Measurements from ENCODE around the gene FOXN3.

FOXN3 gene

GRCh38 chr14:89330236-89331002, 86.6 kb downstream of the FOXN3 start:
- no peak overlapping the region for H3K27ac ChIP-seq
- ChIA-PET CTCF (no interaction called here), POLR2A (ENCODE audit: low non-redundant PET) (no interaction called here)
- no peak for DNase-seq (ENCODE audit: low spot score)
- TF ChIP-seq CTCF (conservative IDR thresholded peaks at IDR 0.05; ENCODE audit: low read depth), result no peak

GRCh38 chr14:89327771-89328212, 89.2 kb downstream of the FOXN3 start:
- TF ChIP-seq CTCF (conservative IDR thresholded peaks at IDR 0.05; ENCODE audit: low read depth), result no peak
- ChIA-PET POLR2A (ENCODE audit: low non-redundant PET) (no interaction called here), CTCF (no interaction called here)
- no peak overlapping the region for H3K27ac ChIP-seq
- no peak for DNase-seq (ENCODE audit: low spot score)

GRCh38 chr14:89325959-89326358, 91.1 kb downstream of the FOXN3 start:
- POLR2A ChIA-PET (ENCODE audit: low non-redundant PET), result no interaction called here
- no peak for DNase-seq (ENCODE audit: low spot score)
- CTCF ChIA-PET, result no interaction called here

DNA sequence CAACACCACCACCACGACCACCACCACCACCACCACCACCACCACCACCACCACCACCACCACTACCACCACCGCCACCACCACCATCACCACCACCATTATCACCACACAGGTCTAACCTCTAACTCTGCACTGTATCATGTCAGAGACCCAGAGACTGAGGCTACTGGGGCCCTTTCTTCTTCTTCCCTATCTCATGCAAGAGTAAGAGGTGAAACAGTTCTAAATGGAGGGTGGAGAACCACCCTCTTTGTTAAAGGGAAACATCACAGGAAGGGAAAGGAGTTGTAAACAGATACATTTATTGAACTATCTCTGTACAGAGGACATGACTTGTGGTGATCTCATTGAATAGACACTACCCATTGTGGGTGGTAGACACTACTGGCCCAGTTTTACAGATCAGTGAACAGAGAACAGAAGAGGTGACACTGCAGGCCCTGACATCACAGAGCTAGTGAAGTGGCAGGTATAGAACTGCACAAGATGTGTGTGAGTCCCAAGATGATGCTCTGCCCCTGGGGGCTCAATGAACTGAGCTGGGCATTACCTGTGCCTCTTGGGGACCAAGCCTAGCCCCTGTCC, 91.6 kb downstream of the FOXN3 start:
- no peak for DNase-seq (ENCODE audit: low spot score)
- TF ChIP-seq CTCF (conservative IDR thresholded peaks at IDR 0.05; ENCODE audit: low read depth), result no peak
- H3K27ac ChIP-seq, result no peak overlapping the region
- POLR2A ChIA-PET (ENCODE audit: low non-redundant PET), result no interaction called here
- CTCF ChIA-PET, result no interaction called here

More at GRCh38 chr14:89325959-89326358, 91.1 kb downstream of the FOXN3 start:
- no peak overlapping the region for H3K27ac ChIP-seq
- no peak for TF ChIP-seq CTCF (conservative IDR thresholded peaks at IDR 0.05; ENCODE audit: low read depth)

DNA sequence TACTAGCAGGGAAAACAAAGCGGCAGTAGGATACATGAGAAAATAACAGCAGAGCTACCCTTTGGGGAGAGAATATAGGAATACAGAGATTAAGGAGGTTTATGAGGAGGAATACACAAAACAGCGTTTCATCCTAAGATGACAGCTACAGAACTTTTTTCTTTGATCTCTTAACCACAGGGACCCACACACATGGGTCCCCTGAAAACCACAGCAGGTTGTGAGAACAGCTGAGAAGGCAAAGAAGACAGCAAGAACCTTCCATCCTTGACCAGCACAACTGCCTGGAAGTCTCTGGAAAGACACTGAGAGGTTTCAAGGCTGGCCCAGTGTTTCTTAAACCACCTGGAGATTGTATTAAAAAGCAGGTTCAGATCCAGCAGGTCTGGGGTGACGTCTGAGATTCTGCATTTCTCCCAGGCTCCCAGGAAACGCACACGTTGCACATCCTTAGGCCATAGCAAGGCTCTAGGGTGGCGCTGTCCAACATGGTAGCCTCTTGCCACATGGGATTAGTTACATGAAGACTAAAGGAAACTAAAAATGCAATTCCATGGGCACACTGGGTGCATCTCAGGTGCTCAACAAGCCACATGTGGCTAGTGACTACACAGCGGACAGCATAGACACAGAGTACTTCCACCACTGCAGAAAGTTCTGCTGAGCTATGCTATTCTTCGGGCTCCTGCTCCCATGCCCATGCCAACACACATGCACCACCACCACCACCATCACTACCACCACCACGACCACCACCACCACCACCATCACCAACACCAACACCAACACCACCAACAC, 92.3 kb downstream of the FOXN3 start:
- DNase-seq (ENCODE audit: low spot score), result no peak
- ChIA-PET POLR2A (ENCODE audit: low non-redundant PET) (no interaction called here), CTCF (no interaction called here)
- H3K27ac ChIP-seq, result no peak overlapping the region
- no peak for TF ChIP-seq CTCF (conservative IDR thresholded peaks at IDR 0.05; ENCODE audit: low read depth)

GRCh38 chr14:89320381-89321000, 96.5 kb downstream of the FOXN3 start:
- no peak overlapping the region for H3K27ac ChIP-seq
- no peak for TF ChIP-seq CTCF (conservative IDR thresholded peaks at IDR 0.05; ENCODE audit: low read depth)
- DNase-seq (ENCODE audit: low spot score), result no peak
- ChIA-PET CTCF (no interaction called here), POLR2A (ENCODE audit: low non-redundant PET) (no interaction called here)
